Glutamatergic neuron (in vitro differentiated cells): Measurements from ENCODE around the gene USP24. TPM values are rescaled to one million over a fixed set of nuclear protein-coding genes. Genes with fewer than 3 reads are reported as not detected.

Experiments used
- DNase-seq: peaks from one replicate; pipeline ENCODE4 v3.0.0; 2022
- H3K27ac Mint-ChIP-seq: one replicate; pipeline ENCODE4 v1.8.0; 2020; ENCODE audit warnings: mild to moderate bottlenecking, mixed read lengths, inconsistent platforms; ENCODE audit not compliant: unreplicated experiment
- H3K27me3 Mint-ChIP-seq: one replicate; pipeline ENCODE4 v1.8.0; 2020; ENCODE audit warnings: mild to moderate bottlenecking, moderate library complexity, mixed read lengths, inconsistent platforms; ENCODE audit not compliant: unreplicated experiment
- H3K36me3 Mint-ChIP-seq: one replicate; pipeline ENCODE4 v1.8.0; 2020; ENCODE audit warnings: mild to moderate bottlenecking, mixed read lengths, inconsistent platforms; ENCODE audit not compliant: unreplicated experiment
- H3K4me1 Mint-ChIP-seq: one replicate; pipeline ENCODE4 v1.8.0; 2020; ENCODE audit warnings: mild to moderate bottlenecking, low read depth, mixed read lengths, inconsistent platforms; ENCODE audit not compliant: unreplicated experiment
- H3K4me3 Mint-ChIP-seq: one replicate; pipeline ENCODE4 v1.8.0; 2020; ENCODE audit warnings: mild to moderate bottlenecking, mixed read lengths, inconsistent platforms; ENCODE audit not compliant: unreplicated experiment
- H3K9me3 Mint-ChIP-seq: one replicate; pipeline ENCODE4 v1.8.0; 2020; ENCODE audit warnings: mild to moderate bottlenecking, moderate library complexity, mixed read lengths, inconsistent platforms; ENCODE audit not compliant: unreplicated experiment
- total RNA-seq: library from RNA; stranded (reverse); fragmentation: NEBNext Ultra II Directional; extraction: Animal tissue kit (Norgen Biotek cat#: 25700); gene quantifications from one replicate; pipeline ENCODE4 v1.2.1, GENCODE V29; 2021; ENCODE audit not compliant: unreplicated experiment
- TF ChIP-seq, protein P1 (sequence below): fragments of 200-600 bp; sonication (generic); IDR thresholded peaks from one replicate; pipeline ENCODE4 v1.5.0; 2021; ENCODE audit not compliant: partially characterized antibody, unreplicated experiment

The USP24 gene
- total RNA-seq, 1 donor from 2014 or later = 54.6 TPM

DNA sequence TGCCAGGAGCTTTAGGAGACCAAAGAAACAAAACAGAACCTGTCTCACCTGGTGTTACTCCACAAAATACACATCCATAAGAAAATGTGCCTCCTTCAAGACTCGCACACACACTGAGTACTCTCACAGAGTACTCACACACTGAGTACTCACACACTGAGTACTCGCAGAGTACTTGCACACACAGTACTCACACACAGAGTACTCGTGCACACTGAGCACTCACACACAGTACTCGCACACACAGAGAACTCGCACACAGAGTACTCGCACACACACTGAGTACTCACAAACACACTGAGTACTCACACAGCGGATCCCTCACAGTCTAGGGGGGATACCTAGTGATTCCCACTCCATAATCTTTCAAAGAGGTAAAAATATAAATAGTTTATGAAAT is 135.5 kb downstream of the USP24 start:
- Mint-ChIP-seq H3K4me1 (no peaks in the 10 kb centered on the region), H3K9me3 (no peaks in the 10 kb centered on the region), H3K36me3 (no peaks in the 10 kb centered on the region), H3K27ac (no peak overlapping the region), H3K27me3 (no peaks in the 10 kb centered on the region), H3K4me3 (no peak overlapping the region)
- no peak for DNase-seq
- TF ChIP-seq, protein P1, sequence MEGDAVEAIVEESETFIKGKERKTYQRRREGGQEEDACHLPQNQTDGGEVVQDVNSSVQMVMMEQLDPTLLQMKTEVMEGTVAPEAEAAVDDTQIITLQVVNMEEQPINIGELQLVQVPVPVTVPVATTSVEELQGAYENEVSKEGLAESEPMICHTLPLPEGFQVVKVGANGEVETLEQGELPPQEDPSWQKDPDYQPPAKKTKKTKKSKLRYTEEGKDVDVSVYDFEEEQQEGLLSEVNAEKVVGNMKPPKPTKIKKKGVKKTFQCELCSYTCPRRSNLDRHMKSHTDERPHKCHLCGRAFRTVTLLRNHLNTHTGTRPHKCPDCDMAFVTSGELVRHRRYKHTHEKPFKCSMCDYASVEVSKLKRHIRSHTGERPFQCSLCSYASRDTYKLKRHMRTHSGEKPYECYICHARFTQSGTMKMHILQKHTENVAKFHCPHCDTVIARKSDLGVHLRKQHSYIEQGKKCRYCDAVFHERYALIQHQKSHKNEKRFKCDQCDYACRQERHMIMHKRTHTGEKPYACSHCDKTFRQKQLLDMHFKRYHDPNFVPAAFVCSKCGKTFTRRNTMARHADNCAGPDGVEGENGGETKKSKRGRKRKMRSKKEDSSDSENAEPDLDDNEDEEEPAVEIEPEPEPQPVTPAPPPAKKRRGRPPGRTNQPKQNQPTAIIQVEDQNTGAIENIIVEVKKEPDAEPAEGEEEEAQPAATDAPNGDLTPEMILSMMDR = no peak

DNA sequence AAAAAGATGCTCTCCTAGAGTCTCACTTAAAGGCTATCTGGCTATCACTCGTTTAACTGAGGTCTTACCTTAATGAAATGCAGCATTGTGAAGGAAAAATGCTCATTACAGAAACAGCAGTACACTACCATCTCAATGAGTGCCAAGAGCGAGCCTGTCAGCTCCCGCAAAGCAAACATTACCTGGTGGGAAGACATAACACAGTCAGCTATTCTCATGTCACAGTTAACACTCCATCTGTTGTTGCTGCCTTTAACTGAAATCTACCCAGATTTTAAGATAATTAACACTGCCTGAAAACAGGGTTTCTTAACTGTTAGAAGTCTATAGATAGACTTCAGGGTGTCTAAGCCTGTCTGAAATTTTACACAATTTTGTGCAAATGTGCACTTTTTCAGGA is 136.7 kb downstream of the USP24 start:
- TF ChIP-seq, protein P1 = no peak
- Mint-ChIP-seq H3K9me3 (no peaks in the 10 kb centered on the region), H3K36me3 (no peaks in the 10 kb centered on the region), H3K27ac (no peak overlapping the region), H3K4me1 (no peaks in the 10 kb centered on the region), H3K27me3 (no peaks in the 10 kb centered on the region), H3K4me3 (no peak overlapping the region)
- DNase-seq = no peak

DNA sequence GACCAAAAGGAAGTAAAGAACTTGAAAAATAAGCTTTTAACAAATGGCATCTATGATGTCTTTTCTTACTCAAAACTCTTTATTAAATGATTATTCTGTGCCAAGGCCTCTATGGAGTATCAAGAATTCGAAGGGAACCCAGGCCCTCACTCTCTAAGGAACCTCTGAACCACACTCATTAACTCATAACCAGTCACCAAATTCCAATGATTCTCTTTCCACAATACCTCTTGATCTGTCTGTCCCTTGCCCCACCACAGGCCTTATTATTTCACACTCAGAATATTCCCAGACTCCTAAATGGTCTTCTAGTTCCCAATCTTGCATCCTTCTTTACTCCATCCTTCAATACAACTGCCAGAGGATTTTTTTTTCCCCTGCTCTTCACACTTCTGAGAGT is 138.8 kb downstream of the USP24 start:
- Mint-ChIP-seq H3K9me3 (no peaks in the 10 kb centered on the region), H3K36me3 (no peaks in the 10 kb centered on the region), H3K27me3 (no peaks in the 10 kb centered on the region), H3K4me3 (no peak overlapping the region), H3K27ac (no peak overlapping the region), H3K4me1 (no peaks in the 10 kb centered on the region)
- TF ChIP-seq, protein P1 = no peak
- DNase-seq = no peak

DNA sequence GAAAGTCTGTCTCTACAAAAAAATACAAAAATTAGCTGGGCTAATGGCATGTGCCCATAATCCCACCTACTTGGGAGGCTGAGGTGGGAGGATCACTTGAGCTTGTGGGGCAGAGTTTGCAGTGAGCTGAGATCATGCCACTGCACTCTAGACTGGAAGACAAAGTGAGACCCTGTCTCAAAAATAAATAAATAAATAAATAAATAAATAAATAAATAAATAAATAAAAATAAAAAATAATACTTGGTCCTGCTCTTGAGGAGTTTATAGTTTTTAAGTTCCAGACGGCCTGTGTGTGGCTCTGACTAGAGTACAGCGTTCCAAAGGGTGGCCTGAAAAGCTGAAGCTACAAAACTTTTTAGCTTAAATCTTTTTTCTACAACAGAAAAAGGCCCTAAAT is 140.7 kb downstream of the USP24 start:
- no peak overlapping the region for H3K27ac Mint-ChIP-seq
- H3K4me3 Mint-ChIP-seq = no peak overlapping the region
- TF ChIP-seq, protein P1 = no peak
- no peak for DNase-seq
- H3K9me3 Mint-ChIP-seq = no peaks in the 10 kb centered on the region
- H3K27me3 Mint-ChIP-seq = peaks cover 2% of the 10 kb centered on the region
- peaks cover 5% of the 10 kb centered on the region for H3K36me3 Mint-ChIP-seq
- H3K4me1 Mint-ChIP-seq = peaks cover 10% of the 10 kb centered on the region

DNA sequence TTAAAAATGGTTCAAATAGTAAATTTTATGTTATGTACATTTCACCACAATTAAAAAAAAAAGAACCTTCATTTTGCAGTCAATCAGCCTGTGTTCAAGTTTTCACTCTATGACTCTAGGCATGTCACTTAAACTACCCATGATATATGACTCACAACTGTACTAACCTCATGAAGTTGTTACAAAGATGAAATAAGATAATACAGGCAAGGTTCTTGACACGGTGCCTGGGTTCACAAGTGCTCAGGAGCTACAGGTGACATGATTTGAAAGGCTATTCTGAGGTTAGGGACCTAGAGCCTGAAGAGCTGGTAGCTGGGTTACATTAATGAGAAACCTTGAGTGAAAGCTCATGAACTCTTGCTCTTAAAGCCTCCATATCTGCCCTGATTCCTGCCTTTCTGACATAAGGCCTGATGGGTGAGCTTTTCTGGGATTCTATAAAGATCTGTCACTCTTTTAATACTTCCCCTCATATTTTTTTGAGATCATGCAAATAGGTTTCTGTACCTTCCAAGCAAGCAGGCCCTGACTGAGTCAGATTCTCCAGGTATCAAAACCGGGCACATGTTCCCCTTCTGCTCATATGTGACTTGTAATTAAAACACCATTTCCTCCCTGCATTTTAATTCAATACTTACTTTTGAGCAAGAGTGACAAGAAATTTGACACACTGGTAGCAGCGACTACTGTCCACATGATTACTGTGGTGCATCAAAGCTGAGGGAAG is 141.8 kb downstream of the USP24 start:
- H3K4me1 Mint-ChIP-seq = peaks cover 10% of the 10 kb centered on the region
- TF ChIP-seq, protein P1 = no peak
- peaks cover 5% of the 10 kb centered on the region for H3K36me3 Mint-ChIP-seq
- no peak overlapping the region for H3K27ac Mint-ChIP-seq
- peaks cover 2% of the 10 kb centered on the region for H3K27me3 Mint-ChIP-seq
- no peak for DNase-seq
- no peak overlapping the region for H3K4me3 Mint-ChIP-seq
- no peaks in the 10 kb centered on the region for H3K9me3 Mint-ChIP-seq
